Neuronal stem cell (in vitro differentiated cells): ENCODE data around the gene PDAP1.
"Not testable (repeated sequence)": the region's sequence is repeated elsewhere in the genome, so short reads cannot be mapped to it uniquely, and the experiment has no call there.

Source experiments
- DNase-seq: peaks from one replicate; pipeline ENCODE4 v3.0.0-alpha.2; 2013; ENCODE audit warnings: low spot score
- H2AFZ ChIP-seq: one replicate; pipeline ENCODE4 v1.6.1; 2013; ENCODE audit warnings: mild to moderate bottlenecking, low read length, inconsistent platforms
- H2AK5ac ChIP-seq: 2 replicates; pipeline ENCODE4 v1.6.1; 2013; ENCODE audit warnings: low read depth, mild to moderate bottlenecking, inconsistent platforms, low read length, moderate library complexity, mixed read lengths
- H2BK120ac ChIP-seq: 2 replicates; pipeline ENCODE4 v1.6.1; 2013; ENCODE audit warnings: low read depth, mild to moderate bottlenecking, inconsistent platforms, low read length, moderate library complexity, mixed read lengths
- H2BK12ac ChIP-seq: one replicate; pipeline ENCODE4 v1.6.1; 2013; ENCODE audit warnings: low read length, inconsistent platforms
- H2BK15ac ChIP-seq: 2 replicates; pipeline ENCODE4 v1.6.1; 2013; ENCODE audit warnings: mild to moderate bottlenecking, low read length, inconsistent platforms, mixed read lengths
- H2BK5ac ChIP-seq: one replicate; pipeline ENCODE4 v1.6.1; 2013; ENCODE audit warnings: inconsistent platforms, mild to moderate bottlenecking, low read length, moderate library complexity
- H3K14ac ChIP-seq: one replicate; pipeline ENCODE4 v1.6.1; 2013; ENCODE audit warnings: low read length, inconsistent platforms
- H3K18ac ChIP-seq: 2 replicates; pipeline ENCODE4 v1.6.1; 2013; ENCODE audit warnings: low read length, inconsistent platforms
- H3K23ac ChIP-seq: 2 replicates; pipeline ENCODE4 v1.6.1; 2013; ENCODE audit warnings: low read depth, mild to moderate bottlenecking, mixed read lengths, low read length, inconsistent platforms; ENCODE audit not compliant: poor library complexity
- H3K27ac ChIP-seq: replicated peaks from 3 replicates; pipeline ENCODE4 v1.5.1; 2013; ENCODE audit warnings: low read length, inconsistent platforms
- H3K27me3 ChIP-seq, 3 experiments: 2 replicates each; pipeline ENCODE4 v1.6.1; 2013; ENCODE audit warnings: low read length in 3 of 3, mild to moderate bottlenecking in 2 of 3, inconsistent platforms in 1 of 3, low read depth in 1 of 3, mixed read lengths in 1 of 3, moderate library complexity in 1 of 3; ENCODE audit not compliant: control insufficient read depth in 3 of 3, insufficient read depth in 3 of 3
- H3K36me3 ChIP-seq, 2 donors: replicated peaks in 1 of 2; 2 replicates each; pipeline ENCODE4 v1.6.1; 2013; ENCODE audit warnings: low read length in 2 of 2; ENCODE audit not compliant: control insufficient read depth in 2 of 2, insufficient read depth in 2 of 2
- H3K4ac ChIP-seq: 2 replicates; pipeline ENCODE4 v1.6.1; 2013; ENCODE audit warnings: inconsistent platforms, mild to moderate bottlenecking, low read length, moderate library complexity
- H3K4me1 ChIP-seq, 2 donors: 1 replicate in 1 of 2; 2 replicates in 1 of 2; pipeline ENCODE4 v1.6.1; 2013; ENCODE audit warnings: low read length in 2 of 2, low read depth in 1 of 2; ENCODE audit not compliant: control insufficient read depth in 2 of 2, insufficient read depth in 1 of 2
- H3K4me2 ChIP-seq: one replicate; pipeline ENCODE4 v1.6.1; 2013; ENCODE audit warnings: mild to moderate bottlenecking, low read length, inconsistent platforms; ENCODE audit not compliant: insufficient read depth, poor library complexity, severe bottlenecking
- H3K4me3 ChIP-seq, 2 donors: 2 replicates each; pipeline ENCODE4 v1.5.1; 2013; ENCODE audit warnings: low read length in 2 of 2, mild to moderate bottlenecking in 2 of 2, inconsistent platforms in 1 of 2, moderate library complexity in 1 of 2
- H3K79me1 ChIP-seq: one replicate; pipeline ENCODE4 v1.6.1; 2013; ENCODE audit warnings: low read depth, mild to moderate bottlenecking, inconsistent platforms, low read length, moderate library complexity
- H3K9ac ChIP-seq: one replicate; pipeline ENCODE4 v1.6.1; 2013; ENCODE audit warnings: mild to moderate bottlenecking, low read depth, low read length, inconsistent platforms; ENCODE audit not compliant: poor library complexity
- H3K9me3 ChIP-seq, 2 donors: replicated peaks in 1 of 2; 2 replicates each; pipeline versions ENCODE3 to v1.6.1; 2013; ENCODE audit warnings: low read length in 2 of 2, mild to moderate bottlenecking in 2 of 2, inconsistent platforms in 1 of 2, low read depth in 1 of 2, mixed read lengths in 1 of 2, moderate library complexity in 1 of 2; ENCODE audit not compliant: control insufficient read depth in 2 of 2, insufficient read depth in 1 of 2
- H4K8ac ChIP-seq: one replicate; pipeline ENCODE4 v1.6.1; 2013; ENCODE audit warnings: low read depth, mild to moderate bottlenecking, inconsistent platforms, low read length, moderate library complexity
- H4K91ac ChIP-seq: one replicate; pipeline ENCODE4 v1.6.1; 2013; ENCODE audit warnings: low read length, low read depth, mild to moderate bottlenecking, inconsistent platforms; ENCODE audit not compliant: poor library complexity
- WGBS, 2 donors: extraction: QIAGEN DNeasy Blood & Tissue Kit; methylation state at CpG; one replicate each; pipeline ENCODE4 v1.1.7; 2013; ENCODE audit warnings: missing lambda C conversion rate in 2 of 2, mixed read lengths in 1 of 2; ENCODE audit not compliant: insufficient read length in 2 of 2, insufficient replicate concordance in 1 of 2; ENCODE audit errors: extremely low coverage in 2 of 2; 5-methylcytosine and 5-hydroxymethylcytosine counted together

Gene PDAP1

GRCh38 chr7:99379693-99380031 lies 28.7 kb downstream of the PDAP1 start:
- not testable (repeated sequence) for H3K27me3 ChIP-seq, H3K9me3 ChIP-seq, H3K23ac ChIP-seq, H2BK15ac ChIP-seq, H2BK120ac ChIP-seq, H4K8ac ChIP-seq, H3K27ac ChIP-seq, H4K91ac ChIP-seq, H3K79me1 ChIP-seq, H2BK12ac ChIP-seq, DNase-seq, H3K18ac ChIP-seq, H3K4ac ChIP-seq, H2BK5ac ChIP-seq, H3K14ac ChIP-seq, H3K36me3 ChIP-seq, H3K4me3 ChIP-seq, H2AFZ ChIP-seq, H3K9ac ChIP-seq, H3K4me2 ChIP-seq, H2AK5ac ChIP-seq
- no CpG with 5 or more reads among the region's 7 CpGs for WGBS, 2 donors
- H3K4me1 ChIP-seq = peaks cover 0 to 11% of the 10 kb centered on the region in 2 donors

GRCh38 chr7:99379043-99379577 lies 29.3 kb downstream of the PDAP1 start:
- Histone ChIP-seq H3K79me1 (peaks cover 4% of the 10 kb centered on the region), H2BK120ac (no peak overlapping the region), H3K36me3 (peaks cover 2 to 4% of the 10 kb centered on the region in 2 donors), H2BK12ac (no peak overlapping the region), H3K4ac (no peak overlapping the region), H3K14ac (no peak overlapping the region), H2AFZ (no peak overlapping the region), H3K9me3 (no peaks in the 10 kb centered on the region), H4K8ac (no peak overlapping the region), H3K18ac (no peak overlapping the region), H2BK5ac (no peak overlapping the region), H3K27ac (no peak overlapping the region), H2AK5ac (no peak overlapping the region), H3K9ac (no peak overlapping the region), H3K4me1 (peaks cover 0 to 11% of the 10 kb centered on the region in 2 donors), H3K4me2 (no peak overlapping the region), H4K91ac (no peak overlapping the region), H3K4me3 (no peak overlapping the region), H2BK15ac (no peak overlapping the region), H3K27me3 (no peaks in the 10 kb centered on the region), H3K23ac (no peak overlapping the region)
- WGBS, 2 donors = no CpG with 5 or more reads among the region's 7 CpGs
- DNase-seq = no peak

- H4K8ac ChIP-seq = no peak overlapping the region
- peak overlapping the region; percentile 53 for H2BK5ac ChIP-seq
- H3K4me2 ChIP-seq = peak overlapping the region; percentile 93
- H3K9me3 ChIP-seq = no peaks in the 10 kb centered on the region
- peak overlapping the region; percentile 57 to 94 for H3K4me3 ChIP-seq
- H3K79me1 ChIP-seq = no peaks in the 10 kb centered on the region
- no peak overlapping the region for H2BK120ac ChIP-seq
- peak overlapping the region; percentile 99 for H2AFZ ChIP-seq
- H3K9ac ChIP-seq = peak overlapping the region; percentile 88
- no peak overlapping the region for H3K14ac ChIP-seq
- H3K4me1 ChIP-seq = peaks cover 1 to 6% of the 10 kb centered on the region in 2 donors
- H3K18ac ChIP-seq = peak overlapping the region; percentile 92
- peaks cover 0 to 6% of the 10 kb centered on the region in 2 donors for H3K36me3 ChIP-seq
- H4K91ac ChIP-seq = no peak overlapping the region
- no peak overlapping the region for H2BK15ac ChIP-seq
- H3K4ac ChIP-seq = no peak overlapping the region
- H3K23ac ChIP-seq = peak overlapping the region; percentile 85
- no CpG with 5 or more reads among the region's 58 CpGs for WGBS, 2 donors
- DNase-seq = no peak
- H3K27me3 ChIP-seq = no peaks in the 10 kb centered on the region
- no peak overlapping the region for H2AK5ac ChIP-seq
- no peak overlapping the region for H3K27ac ChIP-seq
- H2BK12ac ChIP-seq = no peak overlapping the region
Measured at GRCh38 chr7:99375070-99375807, 33.2 kb downstream of the PDAP1 start.

- Histone ChIP-seq H2BK120ac (no peak within 1 kb of the TSS), H3K27me3 (no peaks in the 10 kb centered on the region), H3K9me3 (no peaks in the 10 kb centered on the region), H3K36me3 (peaks cover 0 to 8% of the 10 kb centered on the region in 2 donors), H2AFZ (peak within 1 kb of the TSS; percentile 99), H2BK12ac (no peak within 1 kb of the TSS), H2BK5ac (peak within 1 kb of the TSS; percentile 53), H2BK15ac (no peak within 1 kb of the TSS), H3K4me1 (peaks cover 0 to 6% of the 10 kb centered on the region in 2 donors), H3K9ac (peak within 1 kb of the TSS; percentile 88), H3K18ac (peak within 1 kb of the TSS; percentile 92), H4K91ac (no peak within 1 kb of the TSS), H4K8ac (no peak within 1 kb of the TSS), H3K4me3 (peak within 1 kb of the TSS; percentile 57 to 94), H3K79me1 (no peaks in the 10 kb centered on the region), H3K27ac (no peak within 1 kb of the TSS), H3K23ac (peak within 1 kb of the TSS; percentile 85), H3K14ac (peak within 1 kb of the TSS; percentile 89), H3K4ac (no peak within 1 kb of the TSS), H3K4me2 (peak within 1 kb of the TSS; percentile 93), H2AK5ac (peak within 1 kb of the TSS; percentile 46)
- no CpG with 5 or more reads among the region's 95 CpGs for WGBS, 2 donors
- DNase-seq = peak; percentile 67
Measured at GRCh38 chr7:99374111-99375064, 34.0 kb downstream of the PDAP1 start, which contains the start of gene ARPC1B. TSS of gene ARPC1B (plus strand) at chr7:99374730. CDS start at chr7:99385715, 10,985 bp downstream.
